HepG2 (cell line): ENCODE data around the gene ZP2. TPM values are rescaled to one million over a fixed set of nuclear protein-coding genes. Genes with fewer than 3 reads are reported as not detected.

ENCODE experiments used
- DNMT1 ChIP-seq: sonication (generic); formaldehyde crosslinking; IDR thresholded peaks from 2 replicates; pipeline ENCODE4 v1.5.1; 2020; ENCODE audit warnings: mild to moderate bottlenecking, missing genetic modification reagents
- FOXK1 ChIP-seq: sonication (generic); formaldehyde crosslinking; IDR thresholded peaks from 2 replicates; pipeline ENCODE4 v1.4.0; 2020; ENCODE audit warnings: low read depth, missing genetic modification reagents, borderline replicate concordance
- HCFC1 ChIP-seq: fragments of 150-350 bp; IDR thresholded peaks from 2 replicates; pipeline ENCODE4 v1.6.1; 2014; ENCODE audit warnings: low read depth, low read length
- HDAC6 ChIP-seq: fragments of 200-600 bp; sonication (generic); IDR thresholded peaks from 2 replicates; pipeline ENCODE4 v1.7.0; 2017; ENCODE audit warnings: mild to moderate bottlenecking, antibody characterized with exemption, low read length, low read depth
- HMGXB4 ChIP-seq, 2 experiments: sonication (generic) in 1 of 2; formaldehyde crosslinking in 1 of 2; IDR thresholded peaks; 2 replicates each; pipeline versions ENCODE4 v1.4.0 to v1.6.1; 2018 to 2020; ENCODE audit warnings: missing genetic modification reagents in 2 of 2, borderline replicate concordance in 1 of 2, low read depth in 1 of 2, mild to moderate bottlenecking in 1 of 2, missing biosample characterization in 1 of 2
- MTERF4 ChIP-seq: sonication (generic); formaldehyde crosslinking; IDR thresholded peaks from 2 replicates; pipeline ENCODE4 v1.8.0; 2023; ENCODE audit warnings: mild to moderate bottlenecking, missing genetic modification reagents
- NFIC ChIP-seq: IDR thresholded peaks from 2 replicates; pipeline ENCODE4 v1.6.1; 2012; ENCODE audit warnings: mild to moderate bottlenecking, low read length, inconsistent platforms
- NFYB ChIP-seq: sonication (generic); formaldehyde crosslinking; IDR thresholded peaks from 2 replicates; pipeline ENCODE4 v1.4.0; 2020; ENCODE audit warnings: missing genetic modification reagents
- PCBP1 ChIP-seq: fragments of 200-400 bp; formaldehyde crosslinking; IDR thresholded peaks from 2 replicates; pipeline ENCODE4 v1.6.1; 2017; ENCODE audit warnings: mild to moderate bottlenecking, low read depth, low read length, borderline replicate concordance
- RAD21 ChIP-seq: fragments of 450-650 bp; formaldehyde crosslinking; IDR thresholded peaks from 2 replicates; pipeline ENCODE4 v1.5.0; 2020; ENCODE audit warnings: mild to moderate bottlenecking
- RBM22 ChIP-seq: fragments of 200-400 bp; formaldehyde crosslinking; optimal IDR thresholded peaks from 2 replicates; pipeline ENCODE3; 2017; ENCODE audit warnings: mild to moderate bottlenecking, low read length, moderate library complexity
- SSRP1 ChIP-seq: IDR thresholded peaks from 2 replicates; pipeline ENCODE4 v1.6.1; 2016; ENCODE audit warnings: control low read depth
- TAF15 ChIP-seq: fragments of 200-400 bp; formaldehyde crosslinking; IDR thresholded peaks from one replicate; pipeline ENCODE4 v1.6.1; 2018; ENCODE audit warnings: mild to moderate bottlenecking, low read depth, low read length; ENCODE audit not compliant: poor library complexity, severe bottlenecking
- TBL1XR1 ChIP-seq: fragments of 150-350 bp; IDR thresholded peaks from 2 replicates; pipeline ENCODE4 v1.6.1; 2014; ENCODE audit warnings: borderline replicate concordance, low read length; ENCODE audit not compliant: partially characterized antibody
- TEAD2 ChIP-seq: sonication (generic); formaldehyde crosslinking; IDR thresholded peaks from 2 replicates; pipeline ENCODE4 v1.9.0; 2021; ENCODE audit warnings: missing genetic modification reagents
- ZNF407 ChIP-seq: sonication (generic); formaldehyde crosslinking; IDR thresholded peaks from one replicate; pipeline ENCODE4 v1.5.1; 2020; ENCODE audit warnings: mild to moderate bottlenecking, missing genetic modification reagents; ENCODE audit errors: not compliant biosample characterization
- ZNF564 ChIP-seq: sonication (generic); formaldehyde crosslinking; IDR thresholded peaks from 2 replicates; pipeline ENCODE4 v1.8.1; 2023; ENCODE audit warnings: mild to moderate bottlenecking, missing genetic modification reagents
- ZNF724P ChIP-seq: sonication (generic); formaldehyde crosslinking; IDR thresholded peaks from 2 replicates; pipeline ENCODE4 v1.8.0; 2022; ENCODE audit warnings: missing genetic modification reagents, borderline replicate concordance
- polyA plus RNA-seq, 8 experiments: library from polyadenylated mRNA; depleted of rRNA in 3 of 8; stranded (reverse) in 7 of 8; unstranded in 1 of 8; fragments of >200 nt; fragmentation: Illumina TruSeq in 4 of 8; extraction: Trizol in 4 of 8; gene quantifications; 2 replicates each; pipeline versions ENCODE4 v1.2.1 to v1.2.3, GENCODE V29; 2011 to 2016; ENCODE audit warnings: low read depth in 4 of 8, missing spikeins in 1 of 8, mixed read lengths in 1 of 8; ENCODE audit not compliant: insufficient read depth in 1 of 8
- total RNA-seq, 5 experiments: library from RNA; depleted of rRNA; stranded (reverse); fragments of >200 nt; fragmentation: Illumina TruSeq; extraction: Trizol; gene quantifications; 2 replicates each; pipeline ENCODE4 v1.2.3, GENCODE V29; 2016; ENCODE audit warnings: low read depth in 1 of 5

The ZP2 gene
- total and polyA plus RNA-seq, 2 of the 13 experiments (the other 11 are each of a cell fraction or from before 2014, with no cell fraction given), result not detected

- TF ChIP-seq HMGXB4 (CRISPR knock-in tag; IDR thresholded peaks at IDR 0.05; ENCODE audit: borderline replicate concordance in 1 of 2, low read depth in 1 of 2), result peak in 1 of 2 experiments; percentile 67; a peak in 1 of 4 replicates
- peak; percentile 48; the same call in 1 of the 2 replicates for TF ChIP-seq RAD21 (CRISPR knock-in tag)
- TF ChIP-seq FOXK1 (CRISPR knock-in tag), result no peak
- no peak for TF ChIP-seq SSRP1 (CRISPR knock-in tag)
- no peak for TF ChIP-seq PCBP1
- TF ChIP-seq MTERF4 (CRISPR knock-in tag), result peak; percentile 82; the same call in 1 of the 2 replicates
- no peak for TF ChIP-seq RBM22
- TF ChIP-seq TAF15, result peak; percentile 58
- no peak for TF ChIP-seq NFYB (CRISPR knock-in tag)
- no peak for TF ChIP-seq TBL1XR1
- peak; percentile 74 for TF ChIP-seq ZNF407
- 0 out of 2 replicates have a peak, but pooled peaks have one; percentile 44 for TF ChIP-seq DNMT1
- no peak for TF ChIP-seq TEAD2 (CRISPR knock-in tag)
- no peak for TF ChIP-seq HCFC1
- no peak for TF ChIP-seq HDAC6
- TF ChIP-seq ZNF724P (CRISPR knock-in tag), result peak; percentile 51; the same call in 1 of the 2 replicates
- TF ChIP-seq ZNF564 (CRISPR knock-in tag), result no peak
- no peak for TF ChIP-seq NFIC
Observed at GRCh38 chr16:21158208-21159110, 52.9 kb downstream of the ZP2 start, which contains the start of gene LDAF1 (continued).
